Measurements from ENCODE around the gene NDUFC1.
"Not testable (repeated sequence)": the region's sequence is repeated elsewhere in the genome, so short reads cannot be mapped to it uniquely, and the experiment has no call there.

Gene NDUFC1

GRCh38 chr4:139266583-139267257 lies 35.6 kb downstream of the NDUFC1 start:
- no peak overlapping the region for H3K9ac ChIP-seq (ENCODE audit: low read length)
- H3K4me3 ChIP-seq (ENCODE audit: low read length), result no peak overlapping the region
- H3K27me3 ChIP-seq (ENCODE audit: control insufficient read depth, insufficient read depth, low read length), result no peaks in the 10 kb centered on the region
- H3K9me3 ChIP-seq (ENCODE audit: control insufficient read depth, low read length), result no peaks in the 10 kb centered on the region
- no peaks in the 10 kb centered on the region for H3K36me3 ChIP-seq (ENCODE audit: control insufficient read depth, insufficient read depth, low read length)
- H3K4me1 ChIP-seq (ENCODE audit: control insufficient read depth, insufficient read depth, low read length), result peaks cover 13% of the 10 kb centered on the region

GRCh38 chr4:139266208-139266582 lies 36.1 kb downstream of the NDUFC1 start:
- no peaks in the 10 kb centered on the region for H3K9me3 ChIP-seq (ENCODE audit: control insufficient read depth, low read length)
- H3K36me3 ChIP-seq (ENCODE audit: control insufficient read depth, insufficient read depth, low read length), result no peaks in the 10 kb centered on the region
- peaks cover 13% of the 10 kb centered on the region for H3K4me1 ChIP-seq (ENCODE audit: control insufficient read depth, insufficient read depth, low read length)
- H3K27me3 ChIP-seq (ENCODE audit: control insufficient read depth, insufficient read depth, low read length), result no peaks in the 10 kb centered on the region
- no peak overlapping the region for H3K4me3 ChIP-seq (ENCODE audit: low read length)
- no peak overlapping the region for H3K9ac ChIP-seq (ENCODE audit: low read length)

DNA sequence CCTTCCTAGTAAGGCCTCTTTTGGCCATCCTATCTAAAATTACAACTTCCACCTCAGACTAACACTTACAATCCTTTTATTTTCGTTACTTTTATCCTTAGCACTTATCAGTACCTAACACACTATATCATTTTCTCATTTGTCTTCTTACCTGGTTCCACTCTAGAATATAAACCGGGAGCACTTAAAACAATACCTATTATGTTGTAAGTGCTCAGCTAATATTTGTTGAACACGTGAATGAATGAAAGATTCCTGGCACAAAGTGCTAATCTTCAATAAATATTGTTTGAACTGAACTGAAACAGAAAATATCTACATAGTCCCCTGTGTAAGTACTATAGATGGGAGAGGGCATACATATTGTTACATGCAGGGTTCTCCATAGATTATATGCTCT lies 36.6 kb downstream of the NDUFC1 start:
- Histone ChIP-seq H3K9me3 (ENCODE audit: control insufficient read depth, low read length) (no peaks in the 10 kb centered on the region), H3K4me3 (ENCODE audit: low read length) (no peak overlapping the region)

DNA sequence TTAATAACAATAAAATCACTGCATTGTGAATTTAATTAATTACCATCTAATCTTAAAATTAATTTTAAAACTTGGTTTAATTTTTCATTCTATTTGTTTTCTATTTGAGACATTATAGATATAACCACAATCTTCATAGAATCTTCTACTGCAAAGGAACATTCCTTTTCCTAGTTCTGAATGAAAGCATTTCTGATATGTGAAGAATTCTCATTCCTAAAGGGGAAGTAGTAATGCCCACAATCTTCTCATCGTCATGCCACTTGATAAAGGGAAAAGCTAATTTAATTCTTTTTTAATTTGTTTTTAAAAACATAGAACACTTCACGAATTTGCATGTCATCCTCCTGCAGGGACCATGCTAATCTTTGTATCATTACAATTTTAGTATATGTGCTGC lies 45.9 kb downstream of the NDUFC1 start:
- no peaks in the 10 kb centered on the region for H3K27me3 ChIP-seq (ENCODE audit: control insufficient read depth, insufficient read depth, low read length)
- H3K9ac ChIP-seq (ENCODE audit: low read length), result no peak overlapping the region
- H3K9me3 ChIP-seq (ENCODE audit: control insufficient read depth, low read length), result no peaks in the 10 kb centered on the region
- peaks cover 8% of the 10 kb centered on the region for H3K4me1 ChIP-seq (ENCODE audit: control insufficient read depth, insufficient read depth, low read length)
- H3K36me3 ChIP-seq (ENCODE audit: control insufficient read depth, insufficient read depth, low read length), result no peaks in the 10 kb centered on the region
- H3K4me3 ChIP-seq (ENCODE audit: low read length), result no peak overlapping the region

More for the DNA sequence above, 36.6 kb downstream of the NDUFC1 start:
- Histone ChIP-seq H3K4me1 (ENCODE audit: control insufficient read depth, insufficient read depth, low read length) (peaks cover 13% of the 10 kb centered on the region), H3K9ac (ENCODE audit: low read length) (no peak overlapping the region), H3K27me3 (ENCODE audit: control insufficient read depth, insufficient read depth, low read length) (no peaks in the 10 kb centered on the region), H3K36me3 (ENCODE audit: control insufficient read depth, insufficient read depth, low read length) (no peaks in the 10 kb centered on the region)

DNA sequence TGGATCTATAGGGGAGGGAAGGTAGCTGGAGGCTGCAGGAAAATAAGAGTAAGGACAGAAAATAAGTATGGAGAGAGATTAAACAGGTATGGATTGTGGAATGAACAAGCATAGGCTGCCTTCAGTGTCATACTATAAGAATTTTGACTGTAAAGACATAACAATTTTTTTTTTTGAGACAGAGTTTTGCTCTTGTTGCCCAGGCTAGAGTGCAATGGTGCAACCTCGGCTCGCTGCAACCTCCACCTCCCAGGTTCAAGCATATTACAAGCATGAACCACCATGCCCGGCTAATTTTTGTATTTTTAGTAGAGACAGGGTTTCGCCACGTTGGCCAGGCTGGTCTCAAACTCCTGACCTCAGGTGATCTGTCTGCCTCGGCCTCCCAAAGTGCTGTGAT lies 46.7 kb downstream of the NDUFC1 start:
- not testable (repeated sequence) for H3K4me1 ChIP-seq (ENCODE audit: control insufficient read depth, insufficient read depth, low read length); H3K27me3 ChIP-seq (ENCODE audit: control insufficient read depth, insufficient read depth, low read length); H3K36me3 ChIP-seq (ENCODE audit: control insufficient read depth, insufficient read depth, low read length); H3K9ac ChIP-seq (ENCODE audit: low read length); H3K9me3 ChIP-seq (ENCODE audit: control insufficient read depth, low read length); H3K4me3 ChIP-seq (ENCODE audit: low read length)

- H3K9me3 ChIP-seq (ENCODE audit: control insufficient read depth, low read length), result no peaks in the 10 kb centered on the region
- no peaks in the 10 kb centered on the region for H3K36me3 ChIP-seq (ENCODE audit: control insufficient read depth, insufficient read depth, low read length)
- H3K4me3 ChIP-seq (ENCODE audit: low read length), result no peak overlapping the region
- no peaks in the 10 kb centered on the region for H3K27me3 ChIP-seq (ENCODE audit: control insufficient read depth, insufficient read depth, low read length)
- no peak overlapping the region for H3K9ac ChIP-seq (ENCODE audit: low read length)
- H3K4me1 ChIP-seq (ENCODE audit: control insufficient read depth, insufficient read depth, low read length), result peaks cover 8% of the 10 kb centered on the region
Measured at GRCh38 chr4:139253713-139254112, 48.6 kb downstream of the NDUFC1 start.

DNA sequence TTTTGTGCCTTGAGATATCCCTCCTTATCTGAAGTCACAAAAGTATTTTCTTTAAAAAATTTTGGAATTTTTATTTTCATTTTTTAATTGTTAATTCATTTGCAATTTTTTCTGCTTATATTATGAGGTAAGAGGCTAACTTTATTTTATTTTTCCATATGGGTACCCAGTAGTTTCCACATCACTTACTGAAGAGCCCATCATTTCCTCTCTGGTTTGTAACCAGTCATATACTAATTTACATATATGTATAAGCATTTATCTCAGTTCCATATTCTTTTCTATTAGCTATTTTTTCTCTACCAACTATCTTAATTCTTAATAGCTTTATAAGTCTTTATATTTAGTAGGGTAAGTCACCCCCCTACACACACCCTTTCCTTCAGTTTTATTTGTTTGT lies 49.2 kb downstream of the NDUFC1 start:
- Histone ChIP-seq H3K27me3 (ENCODE audit: control insufficient read depth, insufficient read depth, low read length) (no peaks in the 10 kb centered on the region), H3K9ac (ENCODE audit: low read length) (no peak overlapping the region), H3K4me1 (ENCODE audit: control insufficient read depth, insufficient read depth, low read length) (peaks cover 8% of the 10 kb centered on the region), H3K9me3 (ENCODE audit: control insufficient read depth, low read length) (no peaks in the 10 kb centered on the region), H3K36me3 (ENCODE audit: control insufficient read depth, insufficient read depth, low read length) (no peaks in the 10 kb centered on the region), H3K4me3 (ENCODE audit: low read length) (no peak overlapping the region)

GRCh38 chr4:139247700-139248238 lies 54.5 kb downstream of the NDUFC1 start:
- H3K4me3 ChIP-seq (ENCODE audit: low read length), result no peak overlapping the region
- H3K36me3 ChIP-seq (ENCODE audit: control insufficient read depth, insufficient read depth, low read length), result no peaks in the 10 kb centered on the region
- H3K9me3 ChIP-seq (ENCODE audit: control insufficient read depth, low read length), result no peaks in the 10 kb centered on the region
- no peaks in the 10 kb centered on the region for H3K27me3 ChIP-seq (ENCODE audit: control insufficient read depth, insufficient read depth, low read length)
- no peaks in the 10 kb centered on the region for H3K4me1 ChIP-seq (ENCODE audit: control insufficient read depth, insufficient read depth, low read length)
- H3K9ac ChIP-seq (ENCODE audit: low read length), result no peak overlapping the region

DNA sequence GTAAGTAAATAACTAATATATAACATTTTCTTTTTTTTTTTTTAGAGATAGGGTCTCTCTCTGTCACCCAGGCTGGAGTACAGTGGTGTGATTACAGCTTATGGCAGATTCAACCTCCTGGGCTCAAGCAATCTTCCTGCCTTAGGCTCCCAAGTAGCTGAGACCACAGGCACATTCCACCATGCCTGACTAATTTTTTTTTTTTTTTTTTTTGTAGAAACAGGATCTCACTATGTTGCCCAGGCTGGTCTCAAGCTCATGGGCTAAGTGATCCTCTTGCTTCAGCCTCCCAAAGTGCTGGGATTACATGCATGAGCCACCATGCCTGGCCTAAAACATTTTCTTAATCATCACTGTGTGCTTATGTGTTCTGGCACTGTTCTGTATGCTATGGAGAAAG lies 55.0 kb downstream of the NDUFC1 start:
- Histone ChIP-seq H3K9ac (ENCODE audit: low read length) (no peak overlapping the region), H3K9me3 (ENCODE audit: control insufficient read depth, low read length) (no peaks in the 10 kb centered on the region), H3K4me1 (ENCODE audit: control insufficient read depth, insufficient read depth, low read length) (no peaks in the 10 kb centered on the region), H3K27me3 (ENCODE audit: control insufficient read depth, insufficient read depth, low read length) (no peaks in the 10 kb centered on the region), H3K36me3 (ENCODE audit: control insufficient read depth, insufficient read depth, low read length) (no peaks in the 10 kb centered on the region), H3K4me3 (ENCODE audit: low read length) (no peak overlapping the region)

GRCh38 chr4:139246166-139246565 lies 56.1 kb downstream of the NDUFC1 start:
- no peaks in the 10 kb centered on the region for H3K9me3 ChIP-seq (ENCODE audit: control insufficient read depth, low read length)
- no peak overlapping the region for H3K4me3 ChIP-seq (ENCODE audit: low read length)
- H3K27me3 ChIP-seq (ENCODE audit: control insufficient read depth, insufficient read depth, low read length), result no peaks in the 10 kb centered on the region
- H3K4me1 ChIP-seq (ENCODE audit: control insufficient read depth, insufficient read depth, low read length), result no peaks in the 10 kb centered on the region
- no peak overlapping the region for H3K9ac ChIP-seq (ENCODE audit: low read length)
- H3K36me3 ChIP-seq (ENCODE audit: control insufficient read depth, insufficient read depth, low read length), result no peaks in the 10 kb centered on the region

- H3K27me3 ChIP-seq (ENCODE audit: control insufficient read depth, insufficient read depth, low read length), result no peaks in the 10 kb centered on the region
- H3K4me1 ChIP-seq (ENCODE audit: control insufficient read depth, insufficient read depth, low read length), result no peaks in the 10 kb centered on the region
- H3K4me3 ChIP-seq (ENCODE audit: low read length), result no peak overlapping the region
Measured at GRCh38 chr4:139245590-139245989, 56.7 kb downstream of the NDUFC1 start.

GRCh38 chr4:139243448-139244365 lies 58.6 kb downstream of the NDUFC1 start:
- no peaks in the 10 kb centered on the region for H3K36me3 ChIP-seq (ENCODE audit: control insufficient read depth, insufficient read depth, low read length)
- H3K4me1 ChIP-seq (ENCODE audit: control insufficient read depth, insufficient read depth, low read length), result no peaks in the 10 kb centered on the region
- no peaks in the 10 kb centered on the region for H3K27me3 ChIP-seq (ENCODE audit: control insufficient read depth, insufficient read depth, low read length)
- no peak overlapping the region for H3K4me3 ChIP-seq (ENCODE audit: low read length)
- H3K9ac ChIP-seq (ENCODE audit: low read length), result no peak overlapping the region
- no peaks in the 10 kb centered on the region for H3K9me3 ChIP-seq (ENCODE audit: control insufficient read depth, low read length)

More at GRCh38 chr4:139245590-139245989, 56.7 kb downstream of the NDUFC1 start:
- Histone ChIP-seq H3K9ac (ENCODE audit: low read length) (no peak overlapping the region), H3K36me3 (ENCODE audit: control insufficient read depth, insufficient read depth, low read length) (no peaks in the 10 kb centered on the region), H3K9me3 (ENCODE audit: control insufficient read depth, low read length) (no peaks in the 10 kb centered on the region)

Measured in mucosa of stomach (tissue), 1 donor.